ENCODE measurements around the gene ZSWIM6. TPM values are rescaled to one million over a fixed set of nuclear protein-coding genes. Genes with fewer than 3 reads are reported as not detected.

Gene ZSWIM6
- total RNA-seq, 6 experiments from 2014 or later = 2.8 to 7.2 (median 4.1) TPM

DNA sequence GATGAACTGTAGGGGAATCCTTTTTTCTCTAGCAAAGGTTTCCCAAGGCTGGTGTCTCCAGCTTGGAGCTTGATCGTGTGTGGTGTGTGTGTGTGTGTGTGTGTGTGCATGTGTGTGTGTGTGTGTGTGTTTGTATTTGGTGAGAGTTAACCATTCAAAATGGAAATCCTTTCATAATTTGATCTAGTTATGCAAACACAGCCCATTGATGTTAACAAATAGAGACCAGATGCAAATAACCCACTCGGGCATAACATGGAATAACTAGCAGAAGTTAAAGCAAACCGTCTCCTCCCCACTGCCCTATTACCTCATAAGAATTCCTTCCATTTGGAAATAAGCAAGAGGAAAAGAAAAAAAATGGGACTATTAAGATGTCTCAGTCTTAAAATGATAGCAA lies 24.9 kb upstream of the ZSWIM6 start:
- WGBS (ENCODE audit: insufficient coverage, low coverage, low lambda C conversion rate, missing lambda C conversion rate) = 45% methylated on average over 3 of the region's 3 CpGs
- intact Hi-C loops (cut with DNase I) = no loop called here
- Histone ChIP-seq H3K27me3 (no peaks in the 10 kb centered on the region), H3K36me3 (no peaks in the 10 kb centered on the region), H3K27ac (no peak overlapping the region), H3K9me3 (no peaks in the 10 kb centered on the region), H3K4me1 (no peaks in the 10 kb centered on the region), H3K4me3 (no peak overlapping the region)
- no peak for TF ChIP-seq POLR2A (IDR thresholded peaks at IDR 0.05)
- TF ChIP-seq, protein P1, sequence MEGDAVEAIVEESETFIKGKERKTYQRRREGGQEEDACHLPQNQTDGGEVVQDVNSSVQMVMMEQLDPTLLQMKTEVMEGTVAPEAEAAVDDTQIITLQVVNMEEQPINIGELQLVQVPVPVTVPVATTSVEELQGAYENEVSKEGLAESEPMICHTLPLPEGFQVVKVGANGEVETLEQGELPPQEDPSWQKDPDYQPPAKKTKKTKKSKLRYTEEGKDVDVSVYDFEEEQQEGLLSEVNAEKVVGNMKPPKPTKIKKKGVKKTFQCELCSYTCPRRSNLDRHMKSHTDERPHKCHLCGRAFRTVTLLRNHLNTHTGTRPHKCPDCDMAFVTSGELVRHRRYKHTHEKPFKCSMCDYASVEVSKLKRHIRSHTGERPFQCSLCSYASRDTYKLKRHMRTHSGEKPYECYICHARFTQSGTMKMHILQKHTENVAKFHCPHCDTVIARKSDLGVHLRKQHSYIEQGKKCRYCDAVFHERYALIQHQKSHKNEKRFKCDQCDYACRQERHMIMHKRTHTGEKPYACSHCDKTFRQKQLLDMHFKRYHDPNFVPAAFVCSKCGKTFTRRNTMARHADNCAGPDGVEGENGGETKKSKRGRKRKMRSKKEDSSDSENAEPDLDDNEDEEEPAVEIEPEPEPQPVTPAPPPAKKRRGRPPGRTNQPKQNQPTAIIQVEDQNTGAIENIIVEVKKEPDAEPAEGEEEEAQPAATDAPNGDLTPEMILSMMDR (IDR thresholded peaks at IDR 0.05) = no peak
- ATAC-seq = no peak
- no peak for DNase-seq

DNA sequence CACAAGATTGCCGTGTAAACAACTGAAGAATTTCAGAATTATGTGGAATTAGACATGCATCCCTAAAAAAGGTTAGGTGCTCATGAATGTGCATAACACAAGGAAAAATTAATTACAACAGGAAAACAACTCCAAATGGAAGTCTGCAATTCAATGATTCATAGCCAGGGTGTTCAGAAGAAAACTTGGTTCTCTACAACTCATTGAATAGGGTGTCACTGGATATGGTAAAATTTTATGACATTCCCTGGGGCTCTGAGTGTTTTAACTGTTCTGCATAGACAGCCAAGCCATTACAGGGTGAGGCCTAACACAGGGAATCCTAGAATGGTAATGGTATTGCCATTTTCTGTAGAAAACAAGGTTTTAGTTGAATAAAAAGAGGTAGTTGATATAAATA lies 24.4 kb upstream of the ZSWIM6 start:
- Histone ChIP-seq H3K4me1 (no peaks in the 10 kb centered on the region), H3K9me3 (no peaks in the 10 kb centered on the region), H3K27ac (no peak overlapping the region), H3K4me3 (no peak overlapping the region), H3K36me3 (no peaks in the 10 kb centered on the region), H3K27me3 (no peaks in the 10 kb centered on the region)
- no peak for DNase-seq
- TF ChIP-seq POLR2A (IDR thresholded peaks at IDR 0.05) = no peak
- TF ChIP-seq, protein P1 (IDR thresholded peaks at IDR 0.05) = no peak
- intact Hi-C loops (cut with DNase I) = no loop called here
- ATAC-seq = no peak
- 100% methylated on average over 1 of the region's 1 CpG for WGBS (ENCODE audit: insufficient coverage, low coverage, low lambda C conversion rate, missing lambda C conversion rate)

DNA sequence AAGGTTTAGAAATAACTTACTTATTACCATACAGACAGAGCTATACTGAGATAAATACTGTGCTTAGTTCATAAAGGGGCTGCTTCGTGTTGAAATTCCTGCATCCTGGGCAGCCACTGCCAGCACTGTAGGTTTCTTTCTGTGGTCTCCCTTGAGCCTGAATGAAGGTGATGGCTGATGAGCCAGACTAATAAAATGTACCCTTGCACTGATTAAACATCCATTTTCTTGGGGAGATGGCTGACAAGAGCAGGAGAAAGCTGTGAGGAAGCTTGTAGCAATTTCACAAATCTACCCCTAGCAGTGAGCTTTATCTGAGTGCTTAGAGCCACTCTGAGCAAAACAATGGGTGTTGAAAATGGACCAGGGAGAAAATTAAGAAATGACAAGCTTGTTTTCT lies 23.3 kb upstream of the ZSWIM6 start:
- TF ChIP-seq, protein P1 (IDR thresholded peaks at IDR 0.05) = no peak
- no peak for TF ChIP-seq POLR2A (IDR thresholded peaks at IDR 0.05)
- Histone ChIP-seq H3K36me3 (no peaks in the 10 kb centered on the region), H3K27ac (no peak overlapping the region), H3K4me3 (no peak overlapping the region), H3K4me1 (no peaks in the 10 kb centered on the region), H3K27me3 (no peaks in the 10 kb centered on the region), H3K9me3 (no peaks in the 10 kb centered on the region)
- intact Hi-C loops (cut with DNase I) = no loop called here
- DNase-seq (no peak), ATAC-seq (no peak)
- WGBS (ENCODE audit: insufficient coverage, low coverage, low lambda C conversion rate, missing lambda C conversion rate) = 40% methylated on average over 1 of the region's 1 CpG

DNA sequence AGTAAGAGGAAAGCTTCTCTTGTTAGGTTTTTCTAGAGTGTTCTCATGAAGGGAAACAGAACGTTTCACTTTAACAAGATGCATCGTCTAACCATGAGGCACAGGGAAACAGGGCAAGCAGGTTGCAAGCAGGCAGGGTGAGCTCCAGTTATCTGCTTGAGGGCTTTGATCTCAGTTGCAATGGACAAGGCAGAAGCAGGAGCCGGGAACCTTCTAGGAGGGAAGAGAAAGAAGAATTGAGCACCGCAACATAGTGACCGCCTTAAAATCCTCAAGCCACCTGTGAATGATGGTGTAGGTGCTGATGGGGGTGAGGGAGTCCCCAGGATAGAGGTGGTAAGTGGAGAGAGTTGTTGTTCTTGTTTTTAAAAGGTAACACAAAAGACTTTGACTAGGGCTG lies 22.9 kb upstream of the ZSWIM6 start:
- no peak for ATAC-seq

More for the DNA sequence above, 22.9 kb upstream of the ZSWIM6 start:
- no peaks in the 10 kb centered on the region for H3K4me1 ChIP-seq
- DNase-seq = no peak
- no peak overlapping the region for H3K27ac ChIP-seq
- H3K27me3 ChIP-seq = no peaks in the 10 kb centered on the region
- intact Hi-C loops (cut with DNase I) = no loop called here
- no peak overlapping the region for H3K4me3 ChIP-seq
- TF ChIP-seq, protein P1 (IDR thresholded peaks at IDR 0.05) = no peak
- TF ChIP-seq POLR2A (IDR thresholded peaks at IDR 0.05) = no peak
- no peaks in the 10 kb centered on the region for H3K9me3 ChIP-seq
- 26% methylated on average over 2 of the region's 5 CpGs for WGBS (ENCODE audit: insufficient coverage, low coverage, low lambda C conversion rate, missing lambda C conversion rate)
- H3K36me3 ChIP-seq = no peaks in the 10 kb centered on the region
